ENCODE results near the gene B4GALT5. TPM values are rescaled to one million over a fixed set of nuclear protein-coding genes. Genes with fewer than 3 reads are reported as not detected.

The B4GALT5 gene
- total RNA-seq, 2 experiments from 2014 or later, result 37.6 to 39.3 TPM

GRCh38 chr20:49690899-49691620 is 22.6 kb downstream of the B4GALT5 start:
- CTCF ChIA-PET, result interaction anchor here (1.2 kb wide), 1 partner anchor 33 kb away, joined by 4 read pairs; no protein-coding TSS in a partner anchor
- POLR2A ChIA-PET, result no interaction called here

- ChIA-PET POLR2A (interaction anchor here (0.7 kb wide), 1 partner anchor 107 kb away, joined by 4 read pairs; no protein-coding TSS in a partner anchor), CTCF (interaction anchor here (0.7 kb wide), 1 partner anchor 455 kb away, joined by 3 read pairs; no protein-coding TSS in a partner anchor)
These were observed 25.8 kb downstream of the B4GALT5 start for GRCh38 chr20:49687595-49688567.

GRCh38 chr20:49685809-49686208 is 27.9 kb downstream of the B4GALT5 start:
- ChIA-PET POLR2A (interaction anchor here (0.5 to 0.7 kb wide), 4 partner anchors 11 to 385 kb away, joined by 3 to 9 read pairs (median 6); no protein-coding TSS in a partner anchor), CTCF (no interaction called here)

GRCh38 chr20:49685161-49685601 is 28.5 kb downstream of the B4GALT5 start:
- ChIA-PET CTCF (no interaction called here), POLR2A (interaction anchor here (0.7 kb wide), 1 partner anchor 10 kb away, joined by 6 read pairs; no protein-coding TSS in a partner anchor)

GRCh38 chr20:49684335-49684997 is 29.2 kb downstream of the B4GALT5 start:
- CTCF ChIA-PET, result no interaction called here
- POLR2A ChIA-PET, result no interaction called here

GRCh38 chr20:49682798-49683197 is 30.9 kb downstream of the B4GALT5 start:
- ChIA-PET POLR2A (no interaction called here), CTCF (no interaction called here)

GRCh38 chr20:49682278-49682677 is 31.4 kb downstream of the B4GALT5 start:
- CTCF ChIA-PET, result interaction anchor here (1.7 kb wide), 1 partner anchor 10 kb away, joined by 3 read pairs; no protein-coding TSS in a partner anchor

GRCh38 chr20:49681850-49682216 is 31.8 kb downstream of the B4GALT5 start:
- CTCF ChIA-PET, result interaction anchor here (1.7 kb wide), 1 partner anchor 9 kb away, joined by 3 read pairs; no protein-coding TSS in a partner anchor
- POLR2A ChIA-PET, result interaction anchor here (0.5 kb wide), 1 partner anchor 161 kb away, joined by 3 read pairs; no protein-coding TSS in a partner anchor

More at GRCh38 chr20:49682278-49682677, 31.4 kb downstream of the B4GALT5 start:
- POLR2A ChIA-PET, result interaction anchor here (0.5 kb wide), 1 partner anchor 161 kb away, joined by 3 read pairs; no protein-coding TSS in a partner anchor

- CTCF ChIA-PET, result interaction anchor here (1.2 to 2.8 kb wide), 3 partner anchors 11 to 33 kb away, joined by 4 to 20 read pairs (median 4); partner anchors contain the start of gene B4GALT5
These were observed 33.2 kb downstream of the B4GALT5 start for GRCh38 chr20:49680484-49680883.

GRCh38 chr20:49679634-49680033 is 34.0 kb downstream of the B4GALT5 start:
- CTCF ChIA-PET, result interaction anchor here (1.2 to 2.8 kb wide), 4 partner anchors 10 to 299 kb away, joined by 3 to 20 read pairs (median 4); partner anchors contain the start of gene B4GALT5
- POLR2A ChIA-PET, result interaction anchor here (0.8 kb wide), 1 partner anchor 35 kb away, joined by 3 read pairs; no protein-coding TSS in a partner anchor

More at GRCh38 chr20:49680484-49680883, 33.2 kb downstream of the B4GALT5 start:
- POLR2A ChIA-PET, result no interaction called here

GRCh38 chr20:49677777-49678758 is 35.6 kb downstream of the B4GALT5 start:
- CTCF ChIA-PET, result interaction anchor here (0.7 to 2.8 kb wide), 5 partner anchors 9 to 301 kb away, joined by 3 to 20 read pairs (median 3); no protein-coding TSS in a partner anchor
- POLR2A ChIA-PET, result interaction anchor here (1.0 to 1.4 kb wide), 2 partner anchors 9 to 57 kb away, joined by 3 to 8 read pairs; no protein-coding TSS in a partner anchor

- POLR2A ChIA-PET, result interaction anchor here (0.6 to 1.0 kb wide), 2 partner anchors 99 to 429 kb away, joined by 3 read pairs; no protein-coding TSS in a partner anchor
- CTCF ChIA-PET, result no interaction called here
These were observed 36.9 kb downstream of the B4GALT5 start for GRCh38 chr20:49676581-49677291.

GRCh38 chr20:49675368-49676151 is 38.1 kb downstream of the B4GALT5 start:
- CTCF ChIA-PET, result interaction anchor here (1.3 kb wide), 1 partner anchor 67 kb away, joined by 4 read pairs; no protein-coding TSS in a partner anchor
- POLR2A ChIA-PET, result interaction anchor here (0.6 to 1.3 kb wide), 5 partner anchors 10 to 431 kb away, joined by 3 to 6 read pairs (median 3); no protein-coding TSS in a partner anchor

GRCh38 chr20:49674383-49675352 is 39.0 kb downstream of the B4GALT5 start:
- ChIA-PET CTCF (interaction anchor here (1.3 kb wide), 1 partner anchor 66 kb away, joined by 4 read pairs; no protein-coding TSS in a partner anchor), POLR2A (interaction anchor here (0.6 to 1.3 kb wide), 2 partner anchors 10 to 11 kb away, joined by 3 to 6 read pairs; no protein-coding TSS in a partner anchor)

All from activated CD8-positive, alpha-beta memory T cell treated with anti-CD3 and anti-CD28 coated beads for 36 hours (primary cell).